Gastroesophageal sphincter (tissue), 4 donors: ENCODE results near the gene S100A4. TPM values are rescaled to one million over a fixed set of nuclear protein-coding genes. Genes with fewer than 3 reads are reported as not detected.
"Not testable (repeated sequence)": the region's sequence is repeated elsewhere in the genome, so short reads cannot be mapped to it uniquely, and the experiment has no call there.

Source experiments
- ATAC-seq: fragments of 150-250 bp; one replicate; pipeline ENCODE4 v1.9.1; 2016; ENCODE audit warnings: mild to moderate bottlenecking, moderate library complexity
- H3K27ac ChIP-seq, 4 donors: fragments of 200-600 bp; sonication (generic) in 3 of 4; 1 replicate in 3 of 4; 2 replicates in 1 of 4; pipeline ENCODE4 v1.5.1; 2016 to 2019
- H3K27me3 ChIP-seq: fragments of 200-600 bp; sonication (generic); one replicate; pipeline ENCODE4 v1.5.1; 2019
- H3K36me3 ChIP-seq, 2 donors: fragments of 200-600 bp; sonication (generic); one replicate each; pipeline ENCODE4 v1.5.1; 2019; ENCODE audit warnings: control low read depth in 1 of 2
- H3K4me1 ChIP-seq, 3 donors: fragments of 200-600 bp; sonication (generic); 1 replicate in 2 of 3; 2 replicates in 1 of 3; pipeline ENCODE4 v1.5.1; 2016 to 2019; ENCODE audit warnings: control low read depth in 2 of 3
- H3K4me3 ChIP-seq, 2 donors: fragments of 200-600 bp; sonication (generic); one replicate each; pipeline ENCODE4 v1.5.1; 2019; ENCODE audit warnings: mild to moderate bottlenecking in 1 of 2, moderate library complexity in 1 of 2
- H3K9me3 ChIP-seq, 3 donors: fragments of 200-600 bp; sonication (generic); one replicate each; pipeline ENCODE4 v1.5.1; 2017 to 2019; ENCODE audit warnings: control low read depth in 2 of 3
- CTCF ChIP-seq, 4 experiments: fragments of 200-600 bp in 2 of 4; fragments of 450-650 bp in 2 of 4; sonication (generic) in 1 of 4; IDR thresholded peaks; one replicate each; pipeline ENCODE4 v1.5.1; 2017 to 2019; ENCODE audit warnings: antibody characterized with exemption in 4 of 4, mild to moderate bottlenecking in 2 of 4, moderate library complexity in 2 of 4
- EP300 ChIP-seq: sonication (generic); formaldehyde crosslinking; IDR thresholded peaks from one replicate; pipeline ENCODE4 v1.6.1; 2017; ENCODE audit warnings: antibody characterized with exemption, mild to moderate bottlenecking
- POLR2A ChIP-seq, 2 donors: fragments of 450-650 bp; IDR thresholded peaks; one replicate each; pipeline ENCODE4 v1.6.1; 2017; ENCODE audit warnings: antibody characterized with exemption in 2 of 2, mild to moderate bottlenecking in 2 of 2, moderate library complexity in 1 of 2
- POLR2AphosphoS5 ChIP-seq: sonication (generic); formaldehyde crosslinking; IDR thresholded peaks from one replicate; pipeline ENCODE4 v1.6.1; 2017; ENCODE audit warnings: antibody characterized with exemption
- WGBS, 2 donors: methylation state at CpG; one replicate each; pipeline ENCODE4 v1.1.5; 2018; ENCODE audit warnings: low coverage in 1 of 2; 5-methylcytosine and 5-hydroxymethylcytosine counted together
- total RNA-seq, 4 donors: library from RNA; depleted of rRNA; stranded (reverse); fragments of >200 nt; gene quantifications; one replicate each; pipeline ENCODE4 v1.1.0, GENCODE V29; 2016

Gene S100A4
- total RNA-seq = 100 to 1,000 TPM; 135 to 345 (median 259) TPM

DNA sequence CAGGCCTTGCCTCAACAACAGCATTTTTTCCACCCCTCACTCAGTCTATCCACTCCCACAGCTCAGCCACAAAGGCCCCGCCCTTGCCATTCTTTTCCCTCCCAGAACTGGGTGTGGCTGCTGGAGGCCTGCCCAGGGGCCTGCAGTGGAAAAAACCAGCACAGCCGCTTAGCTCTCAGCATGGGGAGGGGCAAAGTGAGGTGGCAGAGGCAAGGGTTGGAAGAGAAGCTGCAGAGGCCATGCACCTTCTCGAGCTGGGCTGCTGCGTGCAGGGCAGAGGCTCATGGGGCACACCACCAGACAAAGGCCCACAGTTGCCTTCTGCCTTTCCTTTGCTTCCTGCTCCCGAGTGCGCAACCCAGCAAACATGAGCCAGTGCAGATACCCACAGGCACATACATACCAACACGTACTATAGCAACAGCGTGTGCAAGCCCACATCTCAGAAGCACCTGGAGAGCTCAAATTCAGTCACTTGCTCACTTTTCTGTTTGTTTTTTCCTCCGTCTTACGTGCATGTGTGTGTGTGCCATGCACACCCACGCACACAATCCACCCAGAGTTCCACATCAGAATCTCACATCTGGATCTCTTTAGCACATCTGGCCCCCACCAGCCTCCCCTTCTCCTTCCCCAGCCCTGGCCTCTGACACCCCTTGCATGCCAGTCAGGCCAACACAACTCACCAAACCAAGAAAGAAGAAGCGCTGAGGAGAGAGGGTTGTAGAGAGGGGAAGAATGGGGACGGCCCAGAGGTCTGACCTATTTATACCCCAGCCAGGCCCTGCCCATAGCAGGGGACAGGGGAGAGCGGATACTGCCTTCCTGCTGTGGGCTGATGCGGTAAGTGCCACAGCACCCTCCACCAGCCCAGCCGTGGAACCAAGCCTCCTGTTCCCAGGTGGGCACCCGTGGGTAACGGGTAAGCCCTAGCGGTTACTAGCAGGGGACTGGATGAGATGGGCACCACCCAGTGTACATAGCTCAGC lies at the start of gene S100A4:
S100A4 (minus strand) TSS at position 740 of the 989 bp plus-strand sequence. CDS start 1,012 bp downstream, outside the sequence.
- Histone ChIP-seq H3K27ac (peak within 1 kb of the TSS; percentile 68 to 90 (median 80)), H3K4me3 (peak within 1 kb of the TSS; percentile 26 to 54), H3K27me3 (no peaks in the 10 kb centered on the region), H3K4me1 (peaks cover 5 to 90% (median 72%) of the 10 kb centered on the region in 3 donors), H3K36me3 (no peaks in the 10 kb centered on the region), H3K9me3 (no peaks in the 10 kb centered on the region)
- TF ChIP-seq CTCF (IDR thresholded peaks at IDR 0.05) (no peak), POLR2AphosphoS5 (peak; percentile 53), EP300 (no peak), POLR2A (IDR thresholded peaks at IDR 0.05) (peak; percentile 29 to 80)
- ATAC-seq = peak; percentile 88
- WGBS, 2 donors = 13 to 16% methylated on average over 9 to 11 of the region's 19 CpGs

- WGBS, 2 donors = 49 to 58% methylated on average over 4 of the region's 4 CpGs
- H3K4me3 ChIP-seq = no peak overlapping the region
- no peak overlapping the region for H3K27ac ChIP-seq
- H3K4me1 ChIP-seq = no peaks in the 10 kb centered on the region
- H3K27me3 ChIP-seq = no peaks in the 10 kb centered on the region
- no peaks in the 10 kb centered on the region for H3K36me3 ChIP-seq
- no peaks in the 10 kb centered on the region for H3K9me3 ChIP-seq
- no peak for ATAC-seq
- no peak for TF ChIP-seq CTCF (IDR thresholded peaks at IDR 0.05)
- no peak for TF ChIP-seq POLR2A (IDR thresholded peaks at IDR 0.05)
- TF ChIP-seq EP300 = no peak
- no peak for TF ChIP-seq POLR2AphosphoS5
Measured at GRCh38 chr1:153592748-153593147, 47.1 kb upstream of the S100A4 start.

DNA sequence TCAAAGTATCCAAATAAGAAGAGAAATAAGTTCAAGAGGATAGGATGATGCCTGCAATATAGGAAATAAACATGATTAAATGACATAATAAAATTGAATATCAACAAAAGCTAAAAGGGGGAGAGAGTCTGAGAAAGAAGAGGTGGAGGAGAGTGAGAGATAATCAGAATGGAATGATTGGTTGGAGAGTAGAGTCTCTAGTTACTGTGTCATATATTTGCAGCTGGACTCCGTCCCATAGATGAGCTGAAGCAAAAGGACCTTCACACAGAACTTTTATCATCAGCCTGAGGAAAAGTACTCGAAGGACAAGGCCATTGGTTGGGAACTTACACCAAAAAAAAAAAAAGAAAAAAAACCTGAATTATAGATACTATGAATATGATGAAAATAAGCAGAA lies 42.9 kb upstream of the S100A4 start:
- Histone ChIP-seq H3K4me1 (no peaks in the 10 kb centered on the region), H3K27me3 (no peaks in the 10 kb centered on the region), H3K27ac (no peak overlapping the region), H3K36me3 (no peaks in the 10 kb centered on the region), H3K4me3 (no peak overlapping the region), H3K9me3 (no peaks in the 10 kb centered on the region)
- ATAC-seq = no peak
- TF ChIP-seq CTCF (IDR thresholded peaks at IDR 0.05) (no peak), POLR2A (IDR thresholded peaks at IDR 0.05) (no peak), POLR2AphosphoS5 (no peak), EP300 (no peak)
- WGBS, 2 donors = 80 to 86% methylated on average over 2 of the region's 2 CpGs

DNA sequence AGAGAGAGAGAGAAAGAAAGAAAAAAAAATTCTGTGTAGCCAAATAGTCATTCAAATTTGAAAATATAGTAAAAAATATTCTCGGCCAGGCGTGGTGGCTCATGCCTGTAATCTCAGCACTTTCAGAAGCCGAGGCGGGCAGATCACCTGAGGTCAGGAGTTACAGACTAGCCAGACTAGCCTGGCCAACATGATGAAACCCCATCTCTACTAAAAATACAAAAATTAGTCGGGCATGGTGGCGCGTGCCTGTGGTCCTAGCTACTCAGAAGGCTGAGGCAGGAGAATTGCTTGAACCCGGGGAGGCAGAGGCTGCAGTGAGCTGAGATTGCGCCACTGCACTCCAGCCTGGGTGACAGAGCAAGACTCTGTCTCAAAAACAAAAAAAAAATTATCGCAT lies 42.4 kb upstream of the S100A4 start:
- 86 to 89% methylated on average over 5 to 10 of the region's 10 CpGs for WGBS, 2 donors
- H3K9me3 ChIP-seq, H3K4me1 ChIP-seq, H3K36me3 ChIP-seq, H3K27ac ChIP-seq, ATAC-seq, H3K4me3 ChIP-seq, H3K27me3 ChIP-seq: not testable (repeated sequence)

DNA sequence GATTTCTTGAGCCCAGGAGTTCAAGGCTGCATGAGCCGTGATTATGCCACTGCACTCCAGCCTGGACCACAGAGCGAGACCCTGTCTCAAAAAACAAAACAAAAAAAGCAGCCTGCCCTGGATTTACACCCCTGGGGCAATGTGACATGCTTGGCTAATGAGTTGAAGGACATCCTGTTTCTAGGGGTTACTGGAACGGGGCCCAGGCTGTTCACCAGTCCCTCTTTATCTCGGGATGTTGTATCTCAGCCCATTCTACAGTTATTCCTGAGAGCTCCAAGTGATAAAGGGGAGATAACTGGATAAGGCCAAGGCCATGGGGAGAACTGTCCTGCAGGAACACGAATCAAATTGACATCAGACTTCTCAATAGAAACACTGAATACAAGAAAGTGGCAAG lies 41.7 kb upstream of the S100A4 start:
- 72 to 74% methylated on average over 4 to 5 of the region's 5 CpGs for WGBS, 2 donors

More for the DNA sequence above, 41.7 kb upstream of the S100A4 start:
- Histone ChIP-seq H3K27ac (no peak overlapping the region), H3K4me3 (no peak overlapping the region), H3K27me3 (no peaks in the 10 kb centered on the region), H3K36me3 (no peaks in the 10 kb centered on the region), H3K9me3 (no peaks in the 10 kb centered on the region), H3K4me1 (no peaks in the 10 kb centered on the region)
- ATAC-seq = no peak
- no peak for TF ChIP-seq CTCF (IDR thresholded peaks at IDR 0.05)
- TF ChIP-seq POLR2A (IDR thresholded peaks at IDR 0.05) = no peak
- TF ChIP-seq EP300 = no peak
- no peak for TF ChIP-seq POLR2AphosphoS5
